GM23338 (cell line): Measurements from ENCODE around the gene CDH4.

Source experiments
- CREB1 ChIP-seq: fragments of 250-450 bp; sonication (Bioruptor Pico); IDR thresholded peaks from 2 replicates; pipeline ENCODE4 v1.5.0; 2020; ENCODE audit warnings: low read depth, mild to moderate bottlenecking, moderate library complexity
- EZH2 ChIP-seq: fragments of 200-600 bp; sonication (generic); IDR thresholded peaks from one replicate; pipeline ENCODE4 v1.8.0; 2017; ENCODE audit warnings: antibody characterized with exemption, mild to moderate bottlenecking, low read depth; ENCODE audit not compliant: unreplicated experiment
- STAT1 ChIP-seq: IDR thresholded peaks from one replicate; pipeline ENCODE4 v1.6.1; 2016; ENCODE audit warnings: antibody characterized with exemption; ENCODE audit not compliant: unreplicated experiment
- TF ChIP-seq, protein P1 (sequence below), 2 experiments: fragments of 200-600 bp in 1 of 2; sonication (generic) in 1 of 2; conservative IDR thresholded peaks; 2 replicates each; pipeline versions ENCODE4 v1.5.1 to v1.6.1; 2016 to 2017; ENCODE audit warnings: antibody characterized with exemption in 2 of 2, low read depth in 2 of 2, mild to moderate bottlenecking in 2 of 2, moderate library complexity in 1 of 2

DNA sequence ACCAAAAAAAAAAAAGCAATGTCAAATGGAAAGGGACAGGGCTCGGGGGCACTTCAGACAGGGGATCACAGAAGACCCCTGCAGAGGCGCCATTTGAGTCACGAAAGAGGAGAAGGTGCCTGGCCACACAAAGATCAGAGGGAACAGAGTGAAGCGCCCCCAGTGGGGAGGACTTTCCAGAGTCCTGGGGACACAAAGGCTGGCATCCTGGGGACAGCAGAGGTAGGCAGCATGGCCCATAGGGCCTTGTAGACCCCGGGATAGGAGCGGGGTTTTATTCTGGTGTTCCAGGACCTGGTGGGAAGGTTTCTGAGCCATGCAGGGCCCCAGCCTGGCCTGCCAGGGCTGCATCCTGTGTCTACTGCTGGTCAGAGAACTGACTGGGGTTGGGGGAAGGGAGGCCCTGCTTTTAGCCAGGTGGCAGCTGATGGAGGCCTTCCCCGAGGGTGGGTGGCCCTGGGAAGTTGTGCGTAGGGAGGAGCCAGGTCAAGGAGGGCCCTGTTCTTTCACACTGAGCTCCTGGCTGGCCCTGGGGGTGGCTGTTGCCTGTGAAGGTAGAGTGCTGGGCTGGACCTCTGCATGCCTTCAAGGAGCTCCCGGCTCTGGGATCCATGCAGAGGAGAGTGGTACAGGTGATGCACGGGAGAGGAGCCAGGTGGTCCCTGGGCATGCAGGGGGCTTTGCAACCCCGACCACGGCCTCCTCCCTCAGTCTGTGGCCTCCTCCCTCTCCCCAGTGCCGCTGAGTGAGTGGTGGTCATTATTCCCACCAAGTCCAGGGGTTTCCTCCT lies 117.9 kb downstream of the CDH4 start:
- TF ChIP-seq, protein P1, sequence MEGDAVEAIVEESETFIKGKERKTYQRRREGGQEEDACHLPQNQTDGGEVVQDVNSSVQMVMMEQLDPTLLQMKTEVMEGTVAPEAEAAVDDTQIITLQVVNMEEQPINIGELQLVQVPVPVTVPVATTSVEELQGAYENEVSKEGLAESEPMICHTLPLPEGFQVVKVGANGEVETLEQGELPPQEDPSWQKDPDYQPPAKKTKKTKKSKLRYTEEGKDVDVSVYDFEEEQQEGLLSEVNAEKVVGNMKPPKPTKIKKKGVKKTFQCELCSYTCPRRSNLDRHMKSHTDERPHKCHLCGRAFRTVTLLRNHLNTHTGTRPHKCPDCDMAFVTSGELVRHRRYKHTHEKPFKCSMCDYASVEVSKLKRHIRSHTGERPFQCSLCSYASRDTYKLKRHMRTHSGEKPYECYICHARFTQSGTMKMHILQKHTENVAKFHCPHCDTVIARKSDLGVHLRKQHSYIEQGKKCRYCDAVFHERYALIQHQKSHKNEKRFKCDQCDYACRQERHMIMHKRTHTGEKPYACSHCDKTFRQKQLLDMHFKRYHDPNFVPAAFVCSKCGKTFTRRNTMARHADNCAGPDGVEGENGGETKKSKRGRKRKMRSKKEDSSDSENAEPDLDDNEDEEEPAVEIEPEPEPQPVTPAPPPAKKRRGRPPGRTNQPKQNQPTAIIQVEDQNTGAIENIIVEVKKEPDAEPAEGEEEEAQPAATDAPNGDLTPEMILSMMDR (conservative IDR thresholded peaks at IDR 0.05; ENCODE audit: low read depth in 2 of 2), result peak; percentile 22 to 26; a peak in 3 of 4 replicates
- TF ChIP-seq CREB1 (CRISPR knock-in tag) (no peak), STAT1 (no peak), EZH2 (no peak)
